ENCODE data around the gene RERE. TPM values are rescaled to one million over a fixed set of nuclear protein-coding genes. Genes with fewer than 3 reads are reported as not detected.
A peak's percentile ranks its signal among the peaks of the same experiment; 100 is the strongest.

RERE gene
- total RNA-seq, 3 donors from 2014 or later = 99.5 to 204 (median 174) TPM

- H3K4me3 ChIP-seq = no peak overlapping the region
- no peak for TF ChIP-seq CTCF (IDR thresholded peaks at IDR 0.05)
- ATAC-seq (peak; percentile 29), DNase-seq (no peak)
- H3K36me3 ChIP-seq (ENCODE audit: low read depth) = no peaks in the 10 kb centered on the region
- H3K9me3 ChIP-seq = no peaks in the 10 kb centered on the region
- intact Hi-C loops (cut with DNase I, micrococcal nuclease) = no loop called here
- H3K4me1 ChIP-seq (ENCODE audit: low read depth) = no peaks in the 10 kb centered on the region
Observed at GRCh38 chr1:8643542-8644536, 173.6 kb downstream of the RERE start.

- Histone ChIP-seq H3K4me1 (ENCODE audit: low read depth) (no peaks in the 10 kb centered on the region), H3K9me3 (no peaks in the 10 kb centered on the region), H3K4me3 (no peak overlapping the region), H3K36me3 (ENCODE audit: low read depth) (no peaks in the 10 kb centered on the region)
- TF ChIP-seq CTCF (IDR thresholded peaks at IDR 0.05) = no peak
- DNase-seq (no peak), ATAC-seq (no peak)
- intact Hi-C loops (cut with DNase I, micrococcal nuclease) = no loop called here
Observed at GRCh38 chr1:8642114-8642513, 175.3 kb downstream of the RERE start.

- Histone ChIP-seq H3K36me3 (ENCODE audit: low read depth) (no peaks in the 10 kb centered on the region), H3K4me1 (ENCODE audit: low read depth) (no peaks in the 10 kb centered on the region), H3K4me3 (no peak overlapping the region), H3K9me3 (no peaks in the 10 kb centered on the region)
- intact Hi-C loops (cut with DNase I, micrococcal nuclease) = no loop called here
- TF ChIP-seq CTCF (IDR thresholded peaks at IDR 0.05) = no peak
- no peak for ATAC-seq
- DNase-seq = no peak
Observed at GRCh38 chr1:8641377-8641997, 176.0 kb downstream of the RERE start.

GRCh38 chr1:8640950-8641349 is 176.5 kb downstream of the RERE start:
- ATAC-seq (no peak), DNase-seq (no peak)
- intact Hi-C loops (cut with DNase I, micrococcal nuclease) = no loop called here
- Histone ChIP-seq H3K4me1 (ENCODE audit: low read depth) (no peaks in the 10 kb centered on the region), H3K36me3 (ENCODE audit: low read depth) (no peaks in the 10 kb centered on the region), H3K4me3 (no peak overlapping the region), H3K9me3 (no peaks in the 10 kb centered on the region)
- no peak for TF ChIP-seq CTCF (IDR thresholded peaks at IDR 0.05)

- no peaks in the 10 kb centered on the region for H3K4me1 ChIP-seq (ENCODE audit: low read depth)
- TF ChIP-seq CTCF (IDR thresholded peaks at IDR 0.05) = no peak
- no peaks in the 10 kb centered on the region for H3K9me3 ChIP-seq
- H3K36me3 ChIP-seq (ENCODE audit: low read depth) = no peaks in the 10 kb centered on the region
- no peak for ATAC-seq
- DNase-seq = no peak
- intact Hi-C loops (cut with DNase I, micrococcal nuclease) = no loop called here
- no peak overlapping the region for H3K4me3 ChIP-seq
Observed at GRCh38 chr1:8639148-8639547, 178.3 kb downstream of the RERE start.

Measured in mucosa of descending colon (tissue), 3 donors.